HG03175 (cell line): Measurements from ENCODE around the gene CPSF7.

Source experiments
- ATAC-seq: cut with Tn5 transposase; IDR thresholded peaks from one replicate; pipeline ENCODE4 v1.9.1; 2021; ENCODE audit warnings: mild to moderate bottlenecking, moderate library complexity; ENCODE audit not compliant: unreplicated experiment

The CPSF7 gene

GRCh38 chr11:61357894-61358239 lies 71.9 kb downstream of the CPSF7 start:
- ATAC-seq, result no peak

DNA sequence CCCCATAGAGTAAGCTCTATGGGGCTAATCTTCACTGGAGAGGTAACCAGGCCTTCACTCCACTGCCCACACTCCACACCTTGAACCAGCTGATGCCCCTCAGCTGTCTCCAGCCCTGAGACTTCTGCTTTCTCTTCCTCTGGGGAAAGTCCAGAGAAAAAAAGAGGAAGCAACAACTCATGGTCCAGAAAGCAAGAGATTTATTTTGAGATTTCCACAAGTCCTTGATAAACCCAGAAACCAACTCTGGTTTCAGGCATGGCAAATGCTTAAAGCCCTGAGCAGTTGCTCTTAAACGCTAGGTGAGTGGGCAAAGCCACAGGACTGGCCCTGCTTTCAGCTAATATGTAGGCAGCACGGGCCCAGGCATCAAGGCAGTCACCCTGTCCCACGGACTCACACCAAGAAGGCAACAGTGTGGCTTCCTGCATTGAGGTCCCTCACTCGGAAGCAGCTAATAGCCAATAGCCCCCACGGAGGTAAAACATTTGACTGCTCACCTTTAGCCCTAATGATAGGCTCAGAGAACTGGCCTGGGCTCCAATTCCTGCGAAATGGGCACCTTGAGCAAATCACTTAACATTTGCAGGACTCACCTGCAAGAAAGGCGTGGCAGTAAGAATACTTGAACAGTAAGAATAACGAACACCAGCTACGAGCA lies 72.4 kb downstream of the CPSF7 start:
- peak; percentile 50 for ATAC-seq

- no peak for ATAC-seq
These were observed 73.1 kb downstream of the CPSF7 start for GRCh38 chr11:61356706-61357105.

GRCh38 chr11:61354208-61354607 lies 75.6 kb downstream of the CPSF7 start:
- no peak for ATAC-seq

GRCh38 chr11:61353131-61354067 lies 76.4 kb downstream of the CPSF7 start:
- ATAC-seq, result no peak
